Measurements from ENCODE around the gene KCNAB1.

DNA sequence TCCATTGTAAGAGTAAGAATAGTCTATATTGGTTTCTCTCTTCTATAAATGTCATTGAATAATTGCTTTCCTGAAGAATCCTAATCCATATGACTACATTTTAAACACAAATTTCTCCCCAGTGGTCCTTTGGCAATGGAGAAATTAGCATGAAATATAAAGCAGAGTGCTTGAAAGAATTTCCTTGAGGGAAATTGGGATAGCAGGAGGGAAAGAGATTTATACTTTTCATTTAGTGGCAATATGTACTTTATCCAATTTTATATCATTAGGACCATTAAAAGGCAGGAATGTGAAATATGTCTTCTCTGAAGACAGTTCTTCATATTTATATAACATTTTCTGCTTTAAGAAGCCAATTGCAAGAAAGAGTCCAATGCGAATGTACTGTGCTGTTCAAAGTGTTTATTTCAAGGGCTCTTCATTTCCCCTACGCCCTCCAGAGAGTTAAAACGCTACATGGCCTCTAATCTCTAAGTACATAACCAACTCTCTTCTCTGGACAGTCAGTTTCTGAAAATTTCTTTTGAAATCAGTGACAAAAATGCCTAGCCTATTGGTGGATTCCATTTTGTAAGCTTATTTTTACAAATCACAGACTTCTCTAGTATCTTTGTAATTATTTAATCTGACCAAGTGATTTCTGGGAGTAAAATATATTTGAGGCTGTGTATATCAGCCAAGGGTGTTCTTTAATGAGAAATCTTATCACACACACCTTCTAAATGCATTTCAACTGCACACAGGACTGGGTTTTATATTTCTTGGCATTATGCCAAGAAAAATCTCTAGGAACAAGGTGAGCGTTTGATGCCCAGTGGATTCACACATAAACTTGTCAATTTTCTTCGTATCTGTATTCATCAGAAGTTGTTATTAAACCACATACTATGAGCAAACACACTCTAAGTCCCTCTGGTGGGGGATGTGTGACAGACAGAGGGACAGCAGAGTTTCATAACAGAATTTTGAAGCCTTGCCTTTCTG is 51.2 kb downstream of the KCNAB1 start:
- no peak for TF ChIP-seq CTCF (conservative IDR thresholded peaks at IDR 0.05 in 1 of 2, IDR thresholded peaks at IDR 0.05 in 1 of 2; ENCODE audit: extremely low read depth in 1 of 2, insufficient read depth in 1 of 2, low read depth in 1 of 2, low read length in 2 of 2)
- no peak for TF ChIP-seq EZH2 (IDR thresholded peaks at IDR 0.05; ENCODE audit: borderline replicate concordance, low read length)
